CD4-positive, alpha-beta T cell (primary cell): ENCODE data around the gene SAMD4A. TPM values are rescaled to one million over a fixed set of nuclear protein-coding genes. Genes with fewer than 3 reads are reported as not detected.

Experiments used
- ATAC-seq: fragments of 200-7000 bp; cut with Tn5 transposase; one replicate; pipeline ENCODE4 v1.10.0; 2022; ENCODE audit warnings: mild to moderate bottlenecking; ENCODE audit not compliant: poor library complexity
- CTCF ChIA-PET: fragments of 350-600 bp; sonication (Branson Sonifier 250); formaldehyde crosslinking; loops from one replicate; lab custom pipeline; 2021; ENCODE audit warnings: antibody characterized with exemption, inconsistent platforms; lab: Charles Lee
- POLR2A ChIA-PET: fragments of 350-600 bp; sonication (Branson Sonifier 250); formaldehyde crosslinking; loops from one replicate; lab custom pipeline; 2021; ENCODE audit warnings: antibody characterized with exemption, inconsistent platforms; lab: Charles Lee
- DNase-seq, 14 experiments: peaks; one replicate each; pipeline ENCODE4 v3.0.0-alpha.2; 2013 to 2020; ENCODE audit warnings: mixed read lengths in 2 of 14
- H3K27ac ChIP-seq, 2 donors: one replicate each; pipeline versions ENCODE4 v1.5.1 to v1.7.0; 2013; ENCODE audit warnings: low read length in 2 of 2, low read depth in 1 of 2, mild to moderate bottlenecking in 1 of 2
- H3K27me3 ChIP-seq, 2 experiments: 1 replicate in 1 of 2; 2 replicates in 1 of 2; pipeline versions ENCODE4 v1.6.1 to v1.7.0; 2013; ENCODE audit warnings: low read length in 2 of 2, control low read depth in 1 of 2, mild to moderate bottlenecking in 1 of 2, moderate library complexity in 1 of 2; ENCODE audit not compliant: insufficient read depth in 2 of 2, control insufficient read depth in 1 of 2
- H3K36me3 ChIP-seq: one replicate; pipeline ENCODE4 v1.6.1; 2013; ENCODE audit warnings: low read length, control low read depth; ENCODE audit not compliant: insufficient read depth
- H3K4me1 ChIP-seq: one replicate; pipeline ENCODE4 v1.6.1; 2013; ENCODE audit warnings: low read length, control low read depth; ENCODE audit not compliant: insufficient read depth
- H3K4me3 ChIP-seq: one replicate; pipeline ENCODE4 v1.5.1; 2013; ENCODE audit warnings: mild to moderate bottlenecking, low read length, moderate library complexity
- H3K9me3 ChIP-seq, 2 experiments: 1 replicate in 1 of 2; 2 replicates in 1 of 2; pipeline versions ENCODE4 v1.6.1 to v1.7.0; 2013; ENCODE audit warnings: low read length in 2 of 2, mild to moderate bottlenecking in 2 of 2, control low read depth in 1 of 2, moderate library complexity in 1 of 2; ENCODE audit not compliant: control insufficient read depth in 1 of 2, insufficient read depth in 1 of 2
- H3K27ac Mint-ChIP-seq: one replicate; pipeline ENCODE4 v1.8.0; 2020; ENCODE audit warnings: mixed read lengths
- H3K27me3 Mint-ChIP-seq: one replicate; pipeline ENCODE4 v1.8.0; 2021; ENCODE audit warnings: mixed read lengths
- H3K36me3 Mint-ChIP-seq: one replicate; pipeline ENCODE4 v1.8.0; 2021; ENCODE audit warnings: low read depth, mixed read lengths
- H3K4me1 Mint-ChIP-seq: one replicate; pipeline ENCODE4 v1.8.0; 2021; ENCODE audit warnings: low read depth, mixed read lengths
- H3K4me3 Mint-ChIP-seq: one replicate; pipeline ENCODE4 v1.8.0; 2020; ENCODE audit warnings: mild to moderate bottlenecking, mixed read lengths
- H3K9me3 Mint-ChIP-seq: one replicate; pipeline ENCODE4 v1.8.0; 2020; ENCODE audit warnings: mixed read lengths
- CTCF ChIP-seq: fragments of 200-600 bp; IDR thresholded peaks from one replicate; pipeline ENCODE4 v1.8.0; 2022; ENCODE audit warnings: antibody characterized with exemption, mild to moderate bottlenecking
- intact Hi-C, 2 experiments: fragments of 100-400 bp; cut with DNase I in 1 of 2; cut with micrococcal nuclease in 1 of 2; formaldehyde crosslinking; loops; one replicate each; pipeline versions ENCODE4 v1.15.1 to v1.9.0; 2023 to 2025; cut with DNase I, micrococcal nuclease
- total RNA-seq, 174 experiments: library from RNA in 2 of 174; stranded (reverse) in 2 of 174; gene quantifications; one replicate each; pipeline ENCODE4 v1.2.3 and lab custom pipeline; 2021 to 2026

SAMD4A gene
- total RNA-seq, 2 experiments from 2014 or later: 1.9 to 2.3 TPM

- Mint-ChIP-seq H3K9me3 (peaks cover 19% of the 10 kb centered on the region), H3K27ac (no peak overlapping the region), H3K4me3 (no peak overlapping the region), H3K4me1 (no peaks in the 10 kb centered on the region), H3K36me3 (no peaks in the 10 kb centered on the region), H3K27me3 (no peaks in the 10 kb centered on the region)
- no peak for TF ChIP-seq CTCF
- no peaks in the 10 kb centered on the region for H3K27me3 ChIP-seq
- no peak overlapping the region for H3K4me3 ChIP-seq
- ATAC-seq (no peak), DNase-seq (no peak)
- no peaks in the 10 kb centered on the region for H3K36me3 ChIP-seq
- peaks cover 7 to 20% of the 10 kb centered on the region in 2 experiments for H3K9me3 ChIP-seq
- intact Hi-C loops: no loop called here
- CTCF ChIA-PET: no interaction called here
- POLR2A ChIA-PET: interaction anchor here (1.0 kb wide), 1 partner anchor 10 kb away, joined by 3 read pairs; no protein-coding TSS in a partner anchor
- no peaks in the 10 kb centered on the region for H3K4me1 ChIP-seq
- H3K27ac ChIP-seq: no peak overlapping the region
Observed at GRCh38 chr14:54828037-54828436, 261.1 kb downstream of the SAMD4A start.

- Mint-ChIP-seq H3K4me3 (no peak overlapping the region), H3K27ac (no peak overlapping the region), H3K4me1 (no peaks in the 10 kb centered on the region), H3K9me3 (peaks cover 15% of the 10 kb centered on the region), H3K36me3 (no peaks in the 10 kb centered on the region), H3K27me3 (no peaks in the 10 kb centered on the region)
- H3K36me3 ChIP-seq: no peaks in the 10 kb centered on the region
- intact Hi-C loops: no loop called here
- peaks cover 4 to 14% of the 10 kb centered on the region in 2 experiments for H3K9me3 ChIP-seq
- ATAC-seq (no peak), DNase-seq (no peak)
- no peaks in the 10 kb centered on the region for H3K4me1 ChIP-seq
- ChIA-PET POLR2A (no interaction called here), CTCF (interaction anchor here (0.6 kb wide), 1 partner anchor 280 kb away, joined by 4 read pairs; no protein-coding TSS in a partner anchor)
- no peak overlapping the region for H3K27ac ChIP-seq
- H3K27me3 ChIP-seq: no peaks in the 10 kb centered on the region
- TF ChIP-seq CTCF: no peak
- H3K4me3 ChIP-seq: no peak overlapping the region
Observed at GRCh38 chr14:54829486-54830224, 262.7 kb downstream of the SAMD4A start.

GRCh38 chr14:54830650-54831049 lies 263.7 kb downstream of the SAMD4A start:
- H3K36me3 Mint-ChIP-seq: no peaks in the 10 kb centered on the region
- intact Hi-C loops: no loop called here
- H3K9me3 Mint-ChIP-seq: peaks cover 11% of the 10 kb centered on the region
- no peaks in the 10 kb centered on the region for H3K27me3 ChIP-seq
- ATAC-seq (no peak), DNase-seq (no peak)
- no peak for TF ChIP-seq CTCF
- H3K27ac Mint-ChIP-seq: no peak overlapping the region
- H3K4me1 Mint-ChIP-seq: no peaks in the 10 kb centered on the region
- ChIA-PET CTCF (no interaction called here), POLR2A (no interaction called here)
- no peaks in the 10 kb centered on the region for H3K36me3 ChIP-seq
- H3K27me3 Mint-ChIP-seq: no peaks in the 10 kb centered on the region
- H3K27ac ChIP-seq: no peak overlapping the region
- peaks cover 4 to 7% of the 10 kb centered on the region in 2 experiments for H3K9me3 ChIP-seq
- no peak overlapping the region for H3K4me3 ChIP-seq
- H3K4me1 ChIP-seq: no peaks in the 10 kb centered on the region
- no peak overlapping the region for H3K4me3 Mint-ChIP-seq
